Body of pancreas (tissue), 4 donors: ENCODE data around the gene GPR151. TPM values are rescaled to one million over a fixed set of nuclear protein-coding genes. Genes with fewer than 3 reads are reported as not detected.
"Not testable (repeated sequence)": the region's sequence is repeated elsewhere in the genome, so short reads cannot be mapped to it uniquely, and the experiment has no call there.

Experiments
- ATAC-seq: fragments of 150-250 bp; one replicate; pipeline ENCODE4 v1.9.1; 2016
- DNase-seq, 4 donors: peaks; one replicate each; pipeline ENCODE4 v3.0.0-alpha.2; 2019
- H3K27ac ChIP-seq, 4 donors: fragments of 200-600 bp; sonication (generic); 1 replicate in 3 of 4; 2 replicates in 1 of 4; pipeline versions ENCODE4 v1.5.1 to v1.6.1; 2016 to 2019; ENCODE audit warnings: mild to moderate bottlenecking in 1 of 4, mixed read lengths in 1 of 4, moderate library complexity in 1 of 4
- H3K27me3 ChIP-seq, 2 donors: fragments of 200-600 bp; sonication (generic); one replicate each; pipeline ENCODE4 v1.6.0; 2016; ENCODE audit warnings: mild to moderate bottlenecking in 1 of 2
- H3K36me3 ChIP-seq, 2 donors: fragments of 200-600 bp; sonication (generic); replicated peaks in 1 of 2; 2 replicates each; pipeline ENCODE4 v1.5.1; 2016; ENCODE audit warnings: low read depth in 2 of 2; ENCODE audit not compliant: insufficient read depth in 1 of 2
- H3K4me1 ChIP-seq: fragments of 200-600 bp; sonication (generic); one replicate; pipeline ENCODE4 v1.6.0; 2016
- H3K4me3 ChIP-seq, 2 donors: fragments of 200-600 bp; sonication (generic); 1 replicate in 1 of 2; 2 replicates in 1 of 2; pipeline ENCODE4 v1.5.1; 2016 to 2019
- H3K9me3 ChIP-seq, 3 donors: fragments of 200-600 bp; sonication (generic); 1 replicate in 2 of 3; 2 replicates in 1 of 3; pipeline ENCODE4 v1.5.1; 2016
- POLR2A ChIP-seq, 3 donors: fragments of 450-650 bp; IDR thresholded peaks; one replicate each; pipeline ENCODE4 v1.6.1; 2016; ENCODE audit warnings: antibody characterized with exemption in 3 of 3, mild to moderate bottlenecking in 2 of 3
- WGBS, 2 donors: methylation state at CpG; one replicate each; pipeline ENCODE4 v1.1.5; 2017; 5-methylcytosine and 5-hydroxymethylcytosine counted together
- intact Hi-C: fragments of 100-400 bp; cut with DNase I; formaldehyde crosslinking; loops from one replicate; pipeline ENCODE4 v1.15.1; 2023
- total RNA-seq, 2 donors: library from RNA; depleted of rRNA; stranded (reverse); fragments of >200 nt; gene quantifications; one replicate each; pipeline ENCODE4 v1.1.0, GENCODE V29; 2016
- TF ChIP-seq, protein P1 (sequence below), 7 experiments: fragments of 450-650 bp in 4 of 7; fragments of 200-600 bp in 3 of 7; sonication (generic) in 3 of 7; IDR thresholded peaks; one replicate each; pipeline ENCODE4 v1.5.1; 2016 to 2019; ENCODE audit warnings: antibody characterized with exemption in 7 of 7

The GPR151 gene
- total RNA-seq, 2 donors from 2014 or later: not detected

DNA sequence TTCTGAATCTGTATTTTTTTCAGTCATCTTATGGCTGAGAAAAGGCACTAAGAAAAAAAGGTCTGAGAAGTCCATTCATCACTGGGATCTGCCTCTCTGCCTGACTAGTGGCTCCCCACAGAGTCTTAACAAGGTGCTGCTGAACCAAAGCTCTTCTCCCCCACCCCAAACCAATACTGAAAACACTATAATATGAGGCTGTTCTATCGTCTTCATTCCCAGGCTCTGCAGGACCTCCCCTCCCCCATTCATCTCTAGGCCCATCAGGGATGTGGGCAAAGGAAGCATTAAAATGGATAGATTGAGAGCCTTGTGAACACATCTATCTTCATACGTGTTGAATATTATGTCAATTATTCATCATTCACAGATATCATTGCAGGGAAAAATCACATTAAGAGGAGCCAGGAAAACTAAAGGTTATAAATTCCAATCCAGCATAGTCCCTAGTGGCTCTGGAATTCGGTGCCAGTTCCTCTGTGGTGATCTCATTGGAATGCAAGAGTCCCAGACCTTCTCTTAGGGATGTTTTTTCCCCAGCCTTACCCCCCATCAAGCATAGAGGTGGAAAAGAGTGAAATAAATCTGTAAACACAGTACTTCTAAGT lies 44.3 kb upstream of the GPR151 start:
- ATAC-seq: peak; percentile 94
- no peaks in the 10 kb centered on the region for H3K36me3 ChIP-seq
- H3K9me3 ChIP-seq: no peaks in the 10 kb centered on the region
- DNase-seq: peak in 3 of 4 donors; percentile 9 to 37 (median 14)
- intact Hi-C loops: no loop called here
- TF ChIP-seq, protein P1, sequence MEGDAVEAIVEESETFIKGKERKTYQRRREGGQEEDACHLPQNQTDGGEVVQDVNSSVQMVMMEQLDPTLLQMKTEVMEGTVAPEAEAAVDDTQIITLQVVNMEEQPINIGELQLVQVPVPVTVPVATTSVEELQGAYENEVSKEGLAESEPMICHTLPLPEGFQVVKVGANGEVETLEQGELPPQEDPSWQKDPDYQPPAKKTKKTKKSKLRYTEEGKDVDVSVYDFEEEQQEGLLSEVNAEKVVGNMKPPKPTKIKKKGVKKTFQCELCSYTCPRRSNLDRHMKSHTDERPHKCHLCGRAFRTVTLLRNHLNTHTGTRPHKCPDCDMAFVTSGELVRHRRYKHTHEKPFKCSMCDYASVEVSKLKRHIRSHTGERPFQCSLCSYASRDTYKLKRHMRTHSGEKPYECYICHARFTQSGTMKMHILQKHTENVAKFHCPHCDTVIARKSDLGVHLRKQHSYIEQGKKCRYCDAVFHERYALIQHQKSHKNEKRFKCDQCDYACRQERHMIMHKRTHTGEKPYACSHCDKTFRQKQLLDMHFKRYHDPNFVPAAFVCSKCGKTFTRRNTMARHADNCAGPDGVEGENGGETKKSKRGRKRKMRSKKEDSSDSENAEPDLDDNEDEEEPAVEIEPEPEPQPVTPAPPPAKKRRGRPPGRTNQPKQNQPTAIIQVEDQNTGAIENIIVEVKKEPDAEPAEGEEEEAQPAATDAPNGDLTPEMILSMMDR (IDR thresholded peaks at IDR 0.05): no peak
- TF ChIP-seq POLR2A (IDR thresholded peaks at IDR 0.05): no peak
- no peak overlapping the region for H3K4me3 ChIP-seq
- peak overlapping the region in 3 of 4 donors; percentile 29 to 47 (median 35) for H3K27ac ChIP-seq
- no peaks in the 10 kb centered on the region for H3K27me3 ChIP-seq
- peaks cover 5% of the 10 kb centered on the region for H3K4me1 ChIP-seq
- WGBS, 2 donors: 26 to 31% methylated on average over 3 of the region's 3 CpGs

GRCh38 chr5:146556884-146557283 lies 40.9 kb upstream of the GPR151 start:
- H3K36me3 ChIP-seq, H3K9me3 ChIP-seq, ATAC-seq, H3K4me1 ChIP-seq, H3K4me3 ChIP-seq, H3K27ac ChIP-seq, H3K27me3 ChIP-seq, DNase-seq, intact Hi-C loops: not testable (repeated sequence)
- WGBS, 2 donors: 83 to 87% methylated on average over 3 to 4 of the region's 4 CpGs

- Histone ChIP-seq H3K4me3 (no peak overlapping the region), H3K4me1 (no peaks in the 10 kb centered on the region), H3K27me3 (no peaks in the 10 kb centered on the region), H3K36me3 (no peaks in the 10 kb centered on the region), H3K27ac (no peak overlapping the region), H3K9me3 (no peaks in the 10 kb centered on the region)
- DNase-seq: no peak
- no peak for TF ChIP-seq POLR2A (IDR thresholded peaks at IDR 0.05)
- TF ChIP-seq, protein P1 (IDR thresholded peaks at IDR 0.05): no peak
- WGBS, 2 donors: 33 to 55% methylated on average over 3 of the region's 3 CpGs
- intact Hi-C loops: no loop called here
- ATAC-seq: no peak
Measured at GRCh38 chr5:146553446-146553845, 37.5 kb upstream of the GPR151 start.

DNA sequence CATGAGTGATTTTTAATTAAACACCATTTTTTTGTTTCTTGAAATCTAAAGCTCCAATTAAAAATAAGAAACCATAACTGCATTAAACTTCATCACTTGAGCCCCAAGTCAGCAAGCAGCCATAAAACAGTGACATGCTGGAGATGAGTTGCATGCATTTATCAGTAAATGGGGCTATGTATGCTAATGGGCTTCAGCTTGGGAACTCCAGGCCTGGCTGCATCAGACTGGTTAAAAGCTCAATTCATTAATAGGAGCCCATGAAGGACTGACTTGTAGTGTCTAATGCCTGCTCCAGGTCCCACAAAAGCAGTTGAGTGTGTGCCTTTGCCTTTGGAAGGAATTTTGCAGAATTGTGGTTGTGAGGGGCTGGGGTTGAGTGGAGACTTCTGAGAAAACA lies 33.6 kb upstream of the GPR151 start:
- TF ChIP-seq, protein P1 (IDR thresholded peaks at IDR 0.05): no peak
- no peak for TF ChIP-seq POLR2A (IDR thresholded peaks at IDR 0.05)
- Histone ChIP-seq H3K27ac (no peak overlapping the region), H3K4me1 (no peaks in the 10 kb centered on the region), H3K9me3 (no peaks in the 10 kb centered on the region), H3K27me3 (no peaks in the 10 kb centered on the region), H3K36me3 (no peaks in the 10 kb centered on the region), H3K4me3 (no peak overlapping the region)
- intact Hi-C loops: no loop called here
- ATAC-seq (no peak), DNase-seq (no peak)

- Histone ChIP-seq H3K27ac (no peak overlapping the region), H3K9me3 (no peaks in the 10 kb centered on the region), H3K4me1 (no peaks in the 10 kb centered on the region), H3K36me3 (no peaks in the 10 kb centered on the region), H3K27me3 (no peaks in the 10 kb centered on the region), H3K4me3 (no peak overlapping the region)
- no peak for ATAC-seq
- WGBS, 2 donors: 19 to 33% methylated on average over 2 of the region's 2 CpGs
- TF ChIP-seq, protein P1 (IDR thresholded peaks at IDR 0.05): no peak
- no peak for TF ChIP-seq POLR2A (IDR thresholded peaks at IDR 0.05)
- intact Hi-C loops: no loop called here
- no peak for DNase-seq
Measured at GRCh38 chr5:146548781-146549449, 32.9 kb upstream of the GPR151 start.
